Endodermal cell (in vitro differentiated cells): ENCODE data around the gene PARN. TPM values are rescaled to one million over a fixed set of nuclear protein-coding genes. Genes with fewer than 3 reads are reported as not detected.

Experiments used
- DNase-seq: peaks from one replicate; pipeline ENCODE4 v3.0.0-alpha.2; 2017
- H3K27ac ChIP-seq: 2 replicates; pipeline ENCODE4 v1.5.1; 2013; ENCODE audit warnings: mild to moderate bottlenecking, low read depth, low read length, moderate library complexity
- H3K27me3 ChIP-seq: 2 replicates; pipeline ENCODE4 v1.6.1; 2013; ENCODE audit warnings: mild to moderate bottlenecking, low read length, moderate library complexity; ENCODE audit not compliant: insufficient read depth, control insufficient read depth, poor library complexity, severe bottlenecking
- H3K36me3 ChIP-seq: 2 replicates; pipeline ENCODE4 v1.7.0; 2013; ENCODE audit warnings: mild to moderate bottlenecking, low read length, moderate library complexity; ENCODE audit not compliant: control insufficient read depth, insufficient read depth
- H3K4me1 ChIP-seq: one replicate; pipeline ENCODE4 v1.7.0; 2013; ENCODE audit warnings: low read length; ENCODE audit not compliant: control insufficient read depth, insufficient read depth
- H3K4me3 ChIP-seq: 2 replicates; pipeline ENCODE4 v1.5.1; 2013; ENCODE audit warnings: mild to moderate bottlenecking, low read length, moderate library complexity
- H3K9ac ChIP-seq: 2 replicates; pipeline ENCODE4 v1.6.1; 2013; ENCODE audit warnings: mild to moderate bottlenecking, low read length, moderate library complexity; ENCODE audit not compliant: poor library complexity, severe bottlenecking; ENCODE audit errors: extremely low read depth
- H3K9me3 ChIP-seq: 2 replicates; pipeline ENCODE4 v1.6.1; 2013; ENCODE audit warnings: mild to moderate bottlenecking, low read length, moderate library complexity; ENCODE audit not compliant: control insufficient read depth
- H3K27ac Mint-ChIP-seq: 2 replicates; pipeline ENCODE4 v1.8.0; 2020; ENCODE audit warnings: mixed read lengths
- H3K27me3 Mint-ChIP-seq: 2 replicates; pipeline ENCODE4 v1.8.0; 2021; ENCODE audit warnings: mild to moderate bottlenecking, mixed read lengths; ENCODE audit not compliant: insufficient read depth
- H3K36me3 Mint-ChIP-seq: 2 replicates; pipeline ENCODE4 v1.8.0; 2020; ENCODE audit warnings: low read depth, mixed read lengths
- H3K4me1 Mint-ChIP-seq: 2 replicates; pipeline ENCODE4 v1.8.0; 2020; ENCODE audit warnings: mixed read lengths
- H3K4me3 Mint-ChIP-seq: 2 replicates; pipeline ENCODE4 v1.8.0; 2020; ENCODE audit warnings: mild to moderate bottlenecking, moderate library complexity, mixed read lengths
- H3K9me3 Mint-ChIP-seq: 2 replicates; pipeline ENCODE4 v1.8.0; 2020; ENCODE audit warnings: mild to moderate bottlenecking, mixed read lengths
- CTCF ChIP-seq: fragments of 200-600 bp; sonication (generic); conservative IDR thresholded peaks from 2 replicates; pipeline ENCODE4 v1.5.0; 2021; ENCODE audit warnings: antibody characterized with exemption, mild to moderate bottlenecking
- WGBS, 2 experiments: methylation state at CpG; one replicate each; pipeline versions ENCODE4 v1.1.5 to v1.1.7; 2013; ENCODE audit warnings: missing lambda C conversion rate in 2 of 2, mixed read lengths in 1 of 2; ENCODE audit not compliant: insufficient coverage in 1 of 2, insufficient read length in 1 of 2; 5-methylcytosine and 5-hydroxymethylcytosine counted together
- total RNA-seq, 2 donors: library from RNA; stranded (reverse); fragmentation: NEBNext Ultra II Directional in 1 of 2; extraction: Animal tissue kit (Norgen Biotek cat#: 25700) in 1 of 2; gene quantifications; 2 replicates in 1 of 2; 3 replicates in 1 of 2; pipeline ENCODE4 v1.2.1, GENCODE V29; 2021

Gene PARN
- total RNA-seq, 2 donors from 2014 or later: 43.7 to 45.7 TPM

GRCh38 chr16:14530046-14530445 is 100.0 kb downstream of the PARN start:
- WGBS, 2 experiments: 98% methylated on average over 2 of the region's 2 CpGs; no CpG with 5 or more reads in 1 of the 2 experiments
- H3K36me3 Mint-ChIP-seq: peaks cover 27% of the 10 kb centered on the region

GRCh38 chr16:14529010-14529669 is 100.9 kb downstream of the PARN start:
- Histone ChIP-seq H3K36me3 (peaks cover 14% of the 10 kb centered on the region), H3K27me3 (no peaks in the 10 kb centered on the region), H3K4me1 (peaks cover 6% of the 10 kb centered on the region), H3K9me3 (peaks cover 9% of the 10 kb centered on the region), H3K4me3 (no peak overlapping the region), H3K9ac (no peak overlapping the region), H3K27ac (no peak overlapping the region)
- WGBS, 2 experiments: 30 to 41% methylated on average over 5 to 11 of the region's 11 CpGs
- Mint-ChIP-seq H3K4me3 (no peak overlapping the region), H3K36me3 (peaks cover 24% of the 10 kb centered on the region), H3K27ac (peak overlapping the region; percentile 79), H3K27me3 (no peaks in the 10 kb centered on the region), H3K4me1 (peaks cover 34% of the 10 kb centered on the region), H3K9me3 (peaks cover 13% of the 10 kb centered on the region)
- DNase-seq: peak; percentile 87
- peak; percentile 87 for TF ChIP-seq CTCF

More at GRCh38 chr16:14530046-14530445, 100.0 kb downstream of the PARN start:
- no peak for TF ChIP-seq CTCF
- no peak for DNase-seq
- H3K9me3 Mint-ChIP-seq: peaks cover 14% of the 10 kb centered on the region
- peaks cover 12% of the 10 kb centered on the region for H3K9me3 ChIP-seq
- H3K4me1 Mint-ChIP-seq: peaks cover 28% of the 10 kb centered on the region
- H3K27me3 ChIP-seq: no peaks in the 10 kb centered on the region
- H3K27ac Mint-ChIP-seq: no peak overlapping the region
- peaks cover 6% of the 10 kb centered on the region for H3K4me1 ChIP-seq
- H3K4me3 Mint-ChIP-seq: no peak overlapping the region
- no peaks in the 10 kb centered on the region for H3K27me3 Mint-ChIP-seq
- no peak overlapping the region for H3K4me3 ChIP-seq
- H3K27ac ChIP-seq: no peak overlapping the region
- H3K36me3 ChIP-seq: peaks cover 17% of the 10 kb centered on the region
- H3K9ac ChIP-seq: no peak overlapping the region

GRCh38 chr16:14528306-14528705 is 101.8 kb downstream of the PARN start:
- Histone ChIP-seq H3K36me3 (peaks cover 6% of the 10 kb centered on the region), H3K4me1 (peaks cover 6% of the 10 kb centered on the region), H3K9me3 (peaks cover under 1% of the 10 kb centered on the region), H3K27ac (no peak overlapping the region), H3K9ac (no peak overlapping the region), H3K4me3 (no peak overlapping the region), H3K27me3 (no peaks in the 10 kb centered on the region)
- no peak for TF ChIP-seq CTCF
- Mint-ChIP-seq H3K4me1 (peaks cover 42% of the 10 kb centered on the region), H3K9me3 (peaks cover 5% of the 10 kb centered on the region), H3K4me3 (no peak overlapping the region), H3K27me3 (no peaks in the 10 kb centered on the region), H3K27ac (peak overlapping the region; percentile 22), H3K36me3 (peaks cover 16% of the 10 kb centered on the region)
- DNase-seq: no peak
- 91 to 100% methylated on average over 1 to 4 of the region's 4 CpGs for WGBS, 2 experiments
